Measurements from ENCODE around the gene EIF4A2. TPM values are rescaled to one million over a fixed set of nuclear protein-coding genes. Genes with fewer than 3 reads are reported as not detected.

EIF4A2 gene
- total RNA-seq, 4 donors from 2014 or later, result 146 to 550 (median 353) TPM

- WGBS, 2 donors (ENCODE audit: low coverage in 1 of 2), result 11 to 47% methylated on average over 3 to 7 of the region's 7 CpGs
- in situ Hi-C loops (cut with MboI; ENCODE audit: low pct_ligation_motif_present in 1 of 4, low pct_unique_long_range_greater_than_20kb in 1 of 4, low sequenced_read_pairs in 3 of 4) (loop anchor here in 1 of 4 donors (10.0 to 25.0 kb wide), 2 partner anchors 673 to 861 kb away; partner anchors contain the start of gene ETV5), intact Hi-C loops (cut with DNase I; ENCODE audit: low total_unique reads) (no loop called here)
- Histone ChIP-seq H3K27ac (peak overlapping the region; percentile 95 to 99 (median 99)), H3K27me3 (no peaks in the 10 kb centered on the region), H3K4me3 (peak overlapping the region in 3 of 4 donors; percentile 77 to 87 (median 82)), H3K9me3 (no peaks in the 10 kb centered on the region), H3K4me1 (peaks cover 14 to 48% (median 30%) of the 10 kb centered on the region in 4 donors), H3K36me3 (peaks cover 0 to 48% (median 22%) of the 10 kb centered on the region in 4 donors)
- TF ChIP-seq POLR2AphosphoS5 (IDR thresholded peaks at IDR 0.05) (no peak), POLR2A (IDR thresholded peaks at IDR 0.05) (no peak), EP300 (IDR thresholded peaks at IDR 0.05; ENCODE audit: low read depth) (no peak), CTCF (IDR thresholded peaks at IDR 0.05) (no peak)
- DNase-seq, result no peak
Measured at GRCh38 chr3:186785495-186786018, 2.2 kb downstream of the EIF4A2 start.

- Histone ChIP-seq H3K4me1 (peaks cover 14 to 48% (median 30%) of the 10 kb centered on the region in 4 donors), H3K9me3 (no peaks in the 10 kb centered on the region), H3K4me3 (no peak overlapping the region), H3K27me3 (no peaks in the 10 kb centered on the region), H3K27ac (no peak overlapping the region), H3K36me3 (peaks cover 0 to 48% (median 22%) of the 10 kb centered on the region in 4 donors)
- WGBS, 2 donors (ENCODE audit: low coverage in 1 of 2), result 34 to 53% methylated on average over 3 of the region's 3 CpGs
- in situ Hi-C loops (cut with MboI; ENCODE audit: low pct_ligation_motif_present in 1 of 4, low pct_unique_long_range_greater_than_20kb in 1 of 4, low sequenced_read_pairs in 3 of 4), result loop anchor here in 1 of 4 donors (10.0 to 25.0 kb wide), 2 partner anchors 675 to 862 kb away; partner anchors contain the start of gene ETV5
- TF ChIP-seq EP300 (IDR thresholded peaks at IDR 0.05; ENCODE audit: low read depth) (no peak), POLR2A (IDR thresholded peaks at IDR 0.05) (no peak), POLR2AphosphoS5 (IDR thresholded peaks at IDR 0.05) (no peak), CTCF (IDR thresholded peaks at IDR 0.05) (no peak)
- intact Hi-C loops (cut with DNase I; ENCODE audit: low total_unique reads), result no loop called here
- no peak for DNase-seq
Measured at GRCh38 chr3:186786922-186787321, 3.5 kb downstream of the EIF4A2 start.

GRCh38 chr3:186787642-186788481, 4.5 kb downstream of the EIF4A2 start:
- H3K36me3 ChIP-seq, result peaks cover 0 to 48% (median 22%) of the 10 kb centered on the region in 4 donors
- no peak overlapping the region for H3K4me3 ChIP-seq
- no peaks in the 10 kb centered on the region for H3K27me3 ChIP-seq
- 57 to 70% methylated on average over 15 of the region's 15 CpGs for WGBS, 2 donors (ENCODE audit: low coverage in 1 of 2)
- H3K9me3 ChIP-seq, result no peaks in the 10 kb centered on the region
- no peak for DNase-seq
- in situ Hi-C loops (cut with MboI; ENCODE audit: low pct_ligation_motif_present in 1 of 4, low pct_unique_long_range_greater_than_20kb in 1 of 4, low sequenced_read_pairs in 3 of 4) (loop anchor here in 1 of 4 donors (10.0 to 25.0 kb wide), 2 partner anchors 676 to 863 kb away; partner anchors contain the start of gene ETV5), intact Hi-C loops (cut with DNase I; ENCODE audit: low total_unique reads) (no loop called here)
- no peak for TF ChIP-seq POLR2A (IDR thresholded peaks at IDR 0.05)
- no peak for TF ChIP-seq EP300 (IDR thresholded peaks at IDR 0.05; ENCODE audit: low read depth)
- no peak for TF ChIP-seq POLR2AphosphoS5 (IDR thresholded peaks at IDR 0.05)
- H3K27ac ChIP-seq, result no peak overlapping the region
- H3K4me1 ChIP-seq, result peaks cover 14 to 42% (median 30%) of the 10 kb centered on the region in 4 donors

GRCh38 chr3:186788482-186789370, 5.3 kb downstream of the EIF4A2 start:
- Histone ChIP-seq H3K36me3 (peaks cover 0 to 48% (median 22%) of the 10 kb centered on the region in 4 donors), H3K4me3 (no peak overlapping the region), H3K27me3 (no peaks in the 10 kb centered on the region), H3K27ac (no peak overlapping the region), H3K4me1 (peaks cover 14 to 42% (median 30%) of the 10 kb centered on the region in 4 donors), H3K9me3 (no peaks in the 10 kb centered on the region)
- in situ Hi-C loops (cut with MboI; ENCODE audit: low pct_ligation_motif_present in 1 of 4, low pct_unique_long_range_greater_than_20kb in 1 of 4, low sequenced_read_pairs in 3 of 4) (loop anchor here in 1 of 4 donors (10.0 to 25.0 kb wide), 2 partner anchors 676 to 864 kb away; partner anchors contain the start of gene ETV5), intact Hi-C loops (cut with DNase I; ENCODE audit: low total_unique reads) (no loop called here)
- no peak for DNase-seq
- 37 to 41% methylated on average over 12 to 13 of the region's 13 CpGs for WGBS, 2 donors (ENCODE audit: low coverage in 1 of 2)
- peak in 1 of 3 donors; percentile 33 for TF ChIP-seq POLR2AphosphoS5 (IDR thresholded peaks at IDR 0.05)
- no peak for TF ChIP-seq CTCF (IDR thresholded peaks at IDR 0.05)
